ENCODE results near the gene RGS9BP.
"Not testable (repeated sequence)": the region's sequence is repeated elsewhere in the genome, so short reads cannot be mapped to it uniquely, and the experiment has no call there.

The RGS9BP gene

GRCh38 chr19:32695506-32695905 lies 19.9 kb downstream of the RGS9BP start:
- not testable (repeated sequence) for H3K4me3 ChIP-seq (ENCODE audit: control insufficient read depth, low read depth, low read length); DNase-seq (ENCODE audit: low read depth)

GRCh38 chr19:32696771-32697170 lies 21.1 kb downstream of the RGS9BP start:
- not testable (repeated sequence) for DNase-seq (ENCODE audit: low read depth); H3K4me3 ChIP-seq (ENCODE audit: control insufficient read depth, low read depth, low read length)

DNA sequence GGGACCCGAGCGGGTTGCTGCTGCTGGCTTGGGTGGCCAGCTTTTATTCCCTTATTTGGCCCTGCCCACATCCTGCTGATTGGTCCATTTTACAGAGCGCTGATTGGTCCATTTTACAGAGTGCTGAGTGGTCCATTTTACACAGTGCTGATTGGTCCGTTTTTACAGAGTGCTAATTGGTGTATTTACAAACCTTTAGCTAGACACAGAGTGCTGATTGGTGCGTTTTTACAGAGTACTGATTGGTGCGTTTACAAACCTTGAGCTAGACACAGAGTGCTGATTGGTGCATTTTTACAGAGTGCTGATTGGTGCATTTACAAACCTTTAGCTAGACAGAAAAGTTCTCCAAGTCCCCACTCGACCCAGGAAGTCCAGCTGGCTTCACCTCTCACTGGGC lies 24.5 kb downstream of the RGS9BP start:
- H3K4me3 ChIP-seq (ENCODE audit: control insufficient read depth, low read depth, low read length); DNase-seq (ENCODE audit: low read depth): not testable (repeated sequence)

DNA sequence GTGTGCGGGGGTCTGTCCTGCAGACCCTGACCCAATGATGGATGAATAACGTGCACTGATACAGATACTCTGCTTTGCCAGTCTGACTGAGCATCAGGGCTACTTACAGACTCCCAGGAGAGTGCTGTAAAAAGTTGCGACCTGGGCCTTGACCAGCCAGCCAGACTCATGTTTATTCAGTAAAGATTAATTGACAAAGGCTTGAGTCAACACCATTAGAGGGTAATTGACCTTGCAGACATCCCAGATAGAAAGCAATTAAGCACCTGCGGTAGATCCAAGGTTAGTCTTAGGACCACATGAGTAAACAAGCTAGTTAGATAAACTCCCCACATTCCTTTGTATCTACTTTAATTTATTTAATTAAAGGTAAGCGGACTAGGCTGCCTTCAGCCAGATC lies 26.4 kb downstream of the RGS9BP start:
- TF ChIP-seq CTCF (conservative IDR thresholded peaks at IDR 0.05; ENCODE audit: control insufficient read depth, insufficient read depth, low read depth, low read length): no peak
- no peak for DNase-seq (ENCODE audit: low read depth)
- no peak overlapping the region for H3K4me3 ChIP-seq (ENCODE audit: control insufficient read depth, low read depth, low read length)

GRCh38 chr19:32704006-32704405 lies 28.4 kb downstream of the RGS9BP start:
- not testable (repeated sequence) for DNase-seq (ENCODE audit: low read depth); H3K4me3 ChIP-seq (ENCODE audit: control insufficient read depth, low read depth, low read length)

DNA sequence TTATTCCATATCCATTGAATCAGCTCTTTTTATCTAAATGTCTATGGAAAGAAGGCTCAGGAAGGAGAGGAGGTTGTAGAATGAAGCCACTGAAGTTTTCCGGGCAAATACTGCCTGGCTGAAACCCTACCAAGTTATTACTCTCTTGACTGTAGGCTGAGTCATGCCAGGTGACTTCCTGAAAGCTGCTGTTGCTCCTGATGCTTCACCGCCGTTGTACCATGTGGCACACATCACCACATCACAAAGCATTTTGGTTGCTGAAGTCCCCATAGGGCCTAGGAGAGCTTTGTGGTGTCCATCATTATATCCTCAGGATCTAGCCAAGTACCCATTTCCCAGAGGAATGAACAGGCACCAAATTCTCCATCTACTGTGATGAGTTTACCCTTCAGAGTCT lies 32.8 kb downstream of the RGS9BP start:
- no peak for DNase-seq (ENCODE audit: low read depth)
- H3K4me3 ChIP-seq (ENCODE audit: control insufficient read depth, low read depth, low read length): no peak overlapping the region
- TF ChIP-seq CTCF (conservative IDR thresholded peaks at IDR 0.05; ENCODE audit: control insufficient read depth, insufficient read depth, low read depth, low read length): no peak

DNA sequence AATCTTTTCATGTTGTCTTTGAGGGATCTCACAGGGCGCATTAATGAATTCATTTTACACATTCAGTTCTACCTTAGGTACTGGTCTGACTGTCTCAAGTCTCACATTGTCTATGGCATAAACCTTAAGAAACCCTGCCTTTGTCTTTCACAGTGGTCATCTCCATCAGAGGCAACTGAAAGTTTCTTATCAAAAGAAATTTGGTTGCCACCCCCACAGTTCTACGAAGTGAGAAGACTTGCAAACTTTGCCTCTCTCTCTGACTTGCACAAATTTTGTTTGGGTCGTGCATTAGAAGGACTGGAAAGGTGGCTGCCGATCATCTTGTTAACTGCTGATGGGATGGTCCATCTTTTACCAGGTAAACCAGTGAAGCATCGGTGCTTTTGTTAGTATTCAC lies 33.4 kb downstream of the RGS9BP start:
- TF ChIP-seq CTCF (conservative IDR thresholded peaks at IDR 0.05; ENCODE audit: control insufficient read depth, insufficient read depth, low read depth, low read length): no peak
- no peak overlapping the region for H3K4me3 ChIP-seq (ENCODE audit: control insufficient read depth, low read depth, low read length)
- no peak for DNase-seq (ENCODE audit: low read depth)

DNA sequence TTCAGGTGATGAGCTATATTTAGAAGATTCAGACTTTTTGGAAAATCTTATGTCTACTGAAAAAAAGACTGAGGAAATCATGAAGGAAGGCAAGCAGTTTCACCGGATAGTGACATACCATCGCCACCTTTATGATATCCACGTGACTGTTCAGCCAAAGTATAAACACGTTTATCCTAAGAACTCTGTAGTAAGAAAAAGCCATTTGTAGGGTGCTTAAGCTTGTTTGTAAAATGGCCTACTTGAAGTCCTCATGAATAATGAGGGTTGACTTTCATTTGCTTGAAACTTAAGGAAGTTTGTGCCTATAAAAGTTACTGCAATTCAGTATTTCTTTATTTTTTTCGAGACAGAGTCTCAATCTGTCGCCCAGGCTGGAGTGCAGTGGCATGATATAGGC lies 36.1 kb downstream of the RGS9BP start:
- TF ChIP-seq CTCF (conservative IDR thresholded peaks at IDR 0.05; ENCODE audit: control insufficient read depth, insufficient read depth, low read depth, low read length): no peak
- H3K4me3 ChIP-seq (ENCODE audit: control insufficient read depth, low read depth, low read length): no peak overlapping the region
- no peak for DNase-seq (ENCODE audit: low read depth)

DNA sequence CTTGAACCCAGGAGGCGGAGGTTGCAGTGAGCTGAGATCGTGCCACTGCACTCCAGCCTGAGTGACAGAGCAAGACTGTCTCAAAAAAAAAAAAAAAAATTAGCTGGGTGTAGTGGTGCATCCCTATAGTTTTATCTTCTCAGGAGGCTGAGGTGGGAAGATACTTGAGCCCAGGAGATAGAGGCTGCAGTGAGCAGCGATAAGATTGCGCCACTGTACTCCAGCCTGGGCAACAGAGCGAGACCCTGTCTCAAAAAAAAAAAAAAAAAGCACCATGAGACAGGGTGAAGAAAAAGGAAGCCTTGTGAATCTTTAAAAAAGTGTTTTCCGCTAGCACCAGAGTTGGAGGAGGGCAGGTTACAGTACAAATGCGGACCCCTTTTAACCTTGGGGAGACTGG lies 40.6 kb downstream of the RGS9BP start:
- DNase-seq (ENCODE audit: low read depth); H3K4me3 ChIP-seq (ENCODE audit: control insufficient read depth, low read depth, low read length): not testable (repeated sequence)

DNA sequence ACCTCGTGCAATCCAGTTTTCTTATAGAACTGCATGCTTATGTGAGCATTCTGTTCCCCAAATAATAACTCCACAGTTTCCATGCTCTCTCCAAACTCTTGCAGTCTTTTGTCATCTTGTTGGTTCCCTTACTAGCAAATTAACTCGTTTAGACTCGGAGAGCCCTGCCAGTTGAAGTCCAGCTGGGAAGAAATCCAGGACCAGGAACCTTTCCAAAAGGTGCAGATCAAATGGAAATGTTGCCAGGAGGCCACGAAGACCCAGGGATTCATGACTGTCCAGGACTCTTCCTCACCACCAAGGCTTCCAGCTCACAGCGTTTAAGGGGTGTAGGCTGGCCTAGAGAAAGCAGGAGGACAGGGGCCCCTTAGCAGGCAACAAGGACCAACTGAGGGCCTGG lies 41.8 kb downstream of the RGS9BP start:
- no peak overlapping the region for H3K4me3 ChIP-seq (ENCODE audit: control insufficient read depth, low read depth, low read length)
- DNase-seq (ENCODE audit: low read depth): no peak
- TF ChIP-seq CTCF (conservative IDR thresholded peaks at IDR 0.05; ENCODE audit: control insufficient read depth, insufficient read depth, low read depth, low read length): no peak
